MG63 (cell line): ENCODE measurements around the gene KLRK1. TPM values are rescaled to one million over a fixed set of nuclear protein-coding genes. Genes with fewer than 3 reads are reported as not detected.
"Not testable (repeated sequence)": the region's sequence is repeated elsewhere in the genome, so short reads cannot be mapped to it uniquely, and the experiment has no call there.

Source experiments
- DNase-seq: peaks from one replicate; pipeline ENCODE4 v3.0.0-alpha.2; 2020
- H3K27me3 ChIP-seq: fragments of 250-450 bp; sonication (Bioruptor Pico); 2 replicates; pipeline ENCODE4 v1.5.1; 2020; ENCODE audit warnings: mild to moderate bottlenecking, moderate library complexity
- H3K36me3 ChIP-seq: fragments of 250-450 bp; sonication (Bioruptor Pico); 2 replicates; pipeline ENCODE4 v1.5.1; 2020; ENCODE audit warnings: mild to moderate bottlenecking, moderate library complexity
- H3K4me3 ChIP-seq: fragments of 250-450 bp; sonication (Bioruptor Pico); 2 replicates; pipeline ENCODE4 v1.5.1; 2020; ENCODE audit warnings: mild to moderate bottlenecking, moderate library complexity
- H3K9me3 ChIP-seq: fragments of 250-450 bp; sonication (Bioruptor Pico); 2 replicates; pipeline ENCODE4 v1.5.1; 2020; ENCODE audit warnings: mild to moderate bottlenecking, moderate library complexity
- total RNA-seq: library from RNA; depleted of rRNA; stranded (reverse); fragments of >200 nt; shearing (Covaris generic); gene quantifications from 2 replicates; pipeline ENCODE4 v1.2.3, GENCODE V29; 2014; ENCODE audit warnings: low replicate concordance; rRNA removed

KLRK1 gene
- not detected in 2 replicates for total RNA-seq

DNA sequence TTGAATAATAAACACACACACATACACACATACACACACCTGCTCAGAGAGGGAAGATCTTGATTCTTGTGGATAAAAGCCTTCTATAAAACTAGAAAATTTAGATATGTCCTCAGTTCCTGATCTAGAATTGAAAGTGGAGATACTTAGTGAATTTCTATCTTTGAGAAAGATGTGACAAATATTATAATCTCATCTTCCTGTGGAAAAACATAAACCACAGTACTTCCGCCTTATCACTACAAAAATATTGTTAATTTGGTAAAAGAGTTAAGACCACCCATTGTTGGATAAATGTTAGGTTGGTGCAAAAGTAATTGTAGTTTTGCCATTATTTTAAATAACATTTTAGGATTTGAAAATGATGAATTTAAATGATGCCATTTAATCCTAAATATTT is at the start of gene KLRK1:
KLRK1 (minus strand) TSS at position 138 of the 400 bp plus-strand sequence. CDS start 1,231 bp downstream, outside the sequence.
- Histone ChIP-seq H3K27me3 (no peaks in the 10 kb centered on the region), H3K36me3 (no peaks in the 10 kb centered on the region), H3K9me3 (no peaks in the 10 kb centered on the region), H3K4me3 (no peak within 1 kb of the TSS)
- no peak for DNase-seq

DNA sequence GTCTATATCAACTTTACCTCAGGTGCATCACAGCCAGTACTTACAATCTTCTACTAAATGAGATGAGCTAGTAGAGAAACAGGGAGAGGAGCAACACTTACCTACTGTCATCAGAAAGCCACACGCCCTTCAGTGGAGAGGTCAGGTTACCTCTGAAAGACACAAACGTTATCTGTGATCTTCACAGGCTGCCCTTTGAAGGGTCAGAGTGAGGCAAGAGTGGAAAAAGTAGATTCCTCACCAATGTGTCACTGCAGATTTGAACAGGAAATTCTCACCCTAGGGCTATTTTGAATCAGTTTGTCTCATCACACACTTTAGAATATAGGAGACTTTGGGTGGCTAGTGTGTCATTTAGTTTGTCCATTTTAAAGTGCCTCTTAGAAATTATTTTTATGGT is 47.8 kb upstream of the KLRK1 start:
- not testable (repeated sequence) for H3K9me3 ChIP-seq, H3K27me3 ChIP-seq, H3K36me3 ChIP-seq, DNase-seq, H3K4me3 ChIP-seq

DNA sequence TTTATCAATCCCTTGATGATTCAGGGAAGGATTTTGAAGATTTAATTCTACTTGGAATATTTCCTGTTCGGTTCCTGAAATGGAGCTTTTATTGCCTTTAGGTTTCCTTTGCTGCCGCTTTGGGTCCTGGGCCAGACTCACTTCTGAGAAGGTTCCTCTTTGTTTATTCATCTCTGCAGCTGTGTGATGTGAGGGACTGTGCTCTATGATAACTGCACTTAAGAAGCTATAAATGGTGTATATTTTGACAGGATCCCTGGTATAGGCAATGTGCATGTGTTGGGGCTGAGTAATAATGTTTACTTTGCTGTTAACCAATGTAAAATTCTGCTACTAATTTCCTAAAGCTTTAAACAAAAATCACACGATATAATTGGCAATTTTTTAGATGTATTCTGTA is 46.0 kb upstream of the KLRK1 start, which contains the start of gene KLRC2:
KLRC2 (minus strand) TSS at position 195 of the 400 bp plus-strand sequence; CDS start at position 171, 24 bp downstream.
- not testable (repeated sequence) for H3K36me3 ChIP-seq, H3K4me3 ChIP-seq, H3K9me3 ChIP-seq, H3K27me3 ChIP-seq
- peak; percentile 76 for DNase-seq

DNA sequence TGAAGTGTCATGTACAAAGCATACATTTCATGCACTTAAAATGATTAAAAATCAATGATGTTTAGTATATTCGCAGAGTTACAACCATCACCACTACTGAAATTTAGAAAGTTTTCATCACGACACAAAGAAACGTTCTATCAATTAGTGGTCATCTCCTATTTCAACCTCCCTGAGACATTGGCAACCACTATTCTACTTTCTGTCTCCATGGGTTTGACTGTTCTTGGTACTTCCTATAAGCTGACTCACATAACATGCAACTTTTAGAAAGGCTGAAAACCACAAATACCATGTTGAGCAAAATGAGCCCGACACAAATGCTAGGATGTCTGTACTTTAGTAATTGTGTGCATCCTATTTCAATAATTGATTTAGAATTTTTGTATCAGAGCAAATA is 40.8 kb upstream of the KLRK1 start:
- not testable (repeated sequence) for H3K27me3 ChIP-seq, DNase-seq, H3K36me3 ChIP-seq

DNA sequence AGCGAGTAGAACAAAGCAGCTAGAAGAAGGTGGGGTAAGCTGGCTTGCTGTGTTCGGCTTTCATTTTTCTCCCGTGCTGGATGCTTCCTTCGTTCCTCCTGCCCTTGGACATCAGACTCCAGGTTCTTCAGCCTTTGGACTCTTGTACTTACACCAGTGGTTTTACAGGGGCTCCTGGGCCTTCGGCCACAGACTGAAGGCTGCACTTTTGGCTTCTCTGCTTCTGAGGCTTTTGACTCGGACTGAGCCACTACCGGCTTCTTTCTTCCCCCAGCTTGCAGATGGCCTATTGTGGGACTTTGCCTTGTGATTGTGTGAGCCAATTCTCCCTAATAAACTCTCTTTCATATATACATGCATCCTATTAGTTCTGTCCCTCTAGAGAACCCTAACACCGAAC is 36.1 kb upstream of the KLRK1 start:
- H3K36me3 ChIP-seq, H3K9me3 ChIP-seq, H3K4me3 ChIP-seq, H3K27me3 ChIP-seq, DNase-seq: not testable (repeated sequence)

More for the DNA sequence above, 40.8 kb upstream of the KLRK1 start:
- H3K9me3 ChIP-seq, H3K4me3 ChIP-seq: not testable (repeated sequence)

DNA sequence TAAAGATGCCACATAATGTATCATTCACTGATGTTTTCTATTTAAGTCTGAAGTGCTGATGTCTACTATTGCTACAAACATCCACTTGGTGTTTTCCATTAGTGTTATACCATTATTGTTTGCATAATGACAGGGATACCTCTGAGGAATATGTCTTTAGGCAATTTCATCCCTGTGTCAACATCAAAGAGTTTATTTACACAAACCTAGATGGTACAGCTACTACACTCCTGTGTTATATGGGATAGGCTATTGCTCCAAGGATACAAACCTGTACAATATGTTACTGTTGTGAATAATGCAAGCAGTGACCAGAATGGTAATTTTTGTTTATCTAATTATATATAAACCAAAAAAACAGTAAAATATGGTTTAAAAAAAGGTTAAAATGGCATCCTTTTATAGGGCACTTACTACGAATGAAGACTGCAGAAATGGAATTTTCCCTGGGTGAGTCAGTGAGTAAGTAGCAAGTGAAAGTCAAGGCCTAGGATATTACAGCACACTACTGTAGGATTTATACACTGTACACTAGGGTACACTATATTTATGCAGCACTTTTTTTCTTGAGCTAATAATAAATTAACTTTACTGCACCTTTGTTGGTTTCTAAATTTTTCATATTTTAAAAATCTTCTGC is 34.5 kb upstream of the KLRK1 start:
- H3K36me3 ChIP-seq, H3K4me3 ChIP-seq, H3K9me3 ChIP-seq, DNase-seq, H3K27me3 ChIP-seq: not testable (repeated sequence)

DNA sequence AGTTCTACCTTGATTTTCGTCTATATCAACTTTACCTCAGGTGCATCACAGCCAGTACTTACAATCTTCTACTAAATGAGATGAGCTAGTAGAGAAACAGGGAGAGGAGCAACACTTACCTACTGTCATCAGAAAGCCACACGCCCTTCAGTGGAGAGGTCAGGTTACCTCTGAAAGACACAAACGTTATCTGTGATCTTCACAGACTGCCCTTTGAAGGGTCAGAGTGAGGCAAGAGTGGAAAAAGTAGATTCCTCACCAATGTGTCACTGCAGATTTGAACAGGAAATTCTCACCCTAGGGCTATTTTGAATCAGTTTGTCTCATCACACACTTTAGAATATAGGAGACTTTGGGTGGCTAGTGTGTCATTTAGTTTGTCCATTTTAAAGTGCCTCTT is 32.3 kb upstream of the KLRK1 start:
- not testable (repeated sequence) for H3K9me3 ChIP-seq, H3K27me3 ChIP-seq, H3K4me3 ChIP-seq, H3K36me3 ChIP-seq, DNase-seq

DNA sequence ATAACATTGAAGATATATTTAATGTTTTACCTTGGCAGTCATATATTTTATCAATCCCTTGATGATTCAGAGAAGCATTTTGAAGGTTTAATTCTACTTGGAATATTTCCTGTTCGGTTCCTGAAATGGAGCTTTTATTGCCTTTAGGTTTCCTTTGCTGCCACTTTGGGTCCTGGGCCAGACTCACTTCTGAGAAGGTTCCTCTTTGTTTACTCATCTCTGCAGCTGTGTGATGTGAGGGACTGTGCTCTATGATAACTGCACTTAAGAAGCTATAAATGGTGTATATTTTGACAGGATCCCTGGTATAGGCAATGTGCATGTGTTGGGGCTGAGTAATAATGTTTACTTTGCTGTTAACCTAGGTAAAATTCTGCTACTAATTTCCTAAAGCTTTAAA is 30.5 kb upstream of the KLRK1 start, which contains the start of gene KLRC3:
KLRC3 (minus strand) TSS at position 262 of the 400 bp plus-strand sequence; CDS start at position 217, 45 bp downstream.
- not testable (repeated sequence) for H3K9me3 ChIP-seq, H3K36me3 ChIP-seq, H3K27me3 ChIP-seq, H3K4me3 ChIP-seq, DNase-seq

DNA sequence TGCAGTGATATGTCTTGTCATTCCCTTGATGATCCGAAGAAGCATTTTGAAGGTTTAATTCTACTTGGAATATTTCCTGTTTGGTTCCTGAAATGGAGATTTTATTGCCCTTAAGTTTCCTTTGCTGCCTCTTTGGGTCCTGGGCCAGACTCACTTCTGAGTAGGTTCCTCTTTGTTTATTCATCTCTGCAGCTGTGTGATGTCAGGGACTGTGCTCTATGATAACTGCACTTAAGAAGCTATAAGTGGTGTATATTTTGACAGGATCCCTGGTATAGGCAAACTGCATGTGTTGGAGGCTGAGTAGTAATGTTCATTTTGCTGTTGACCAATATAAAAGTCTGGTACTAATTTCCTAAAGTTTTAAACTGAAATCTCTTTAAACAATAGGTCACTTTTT is 19.6 kb upstream of the KLRK1 start, which contains the start of gene KLRC4:
KLRC4 (minus strand) TSS at position 366 of the 400 bp plus-strand sequence; CDS start at position 184, 182 bp downstream.
- DNase-seq, result no peak
- H3K36me3 ChIP-seq, result no peaks in the 10 kb centered on the region
- H3K9me3 ChIP-seq, result no peaks in the 10 kb centered on the region
- no peaks in the 10 kb centered on the region for H3K27me3 ChIP-seq
- no peak within 1 kb of the TSS for H3K4me3 ChIP-seq

DNA sequence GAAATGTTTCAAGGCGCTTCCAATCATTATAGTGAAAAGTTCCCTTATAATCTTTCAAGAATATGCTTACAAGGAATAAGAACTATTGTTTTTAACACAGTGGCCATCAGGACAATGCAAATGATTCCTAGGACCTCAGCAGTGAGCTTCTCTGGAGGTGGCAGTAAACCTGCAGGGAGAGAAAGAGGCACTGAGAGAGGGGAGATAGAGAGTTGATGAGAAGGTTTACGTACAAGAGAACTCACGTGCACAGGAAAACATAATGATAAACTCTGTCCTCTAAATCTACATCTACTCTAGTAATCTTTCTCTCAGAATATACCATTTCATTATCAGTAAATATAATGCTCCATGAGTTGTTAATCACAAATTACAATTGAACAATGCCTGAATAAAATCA is 19.0 kb upstream of the KLRK1 start:
- no peak for DNase-seq
- no peaks in the 10 kb centered on the region for H3K36me3 ChIP-seq
- H3K4me3 ChIP-seq, result no peak overlapping the region
- no peaks in the 10 kb centered on the region for H3K9me3 ChIP-seq
- H3K27me3 ChIP-seq, result no peaks in the 10 kb centered on the region

DNA sequence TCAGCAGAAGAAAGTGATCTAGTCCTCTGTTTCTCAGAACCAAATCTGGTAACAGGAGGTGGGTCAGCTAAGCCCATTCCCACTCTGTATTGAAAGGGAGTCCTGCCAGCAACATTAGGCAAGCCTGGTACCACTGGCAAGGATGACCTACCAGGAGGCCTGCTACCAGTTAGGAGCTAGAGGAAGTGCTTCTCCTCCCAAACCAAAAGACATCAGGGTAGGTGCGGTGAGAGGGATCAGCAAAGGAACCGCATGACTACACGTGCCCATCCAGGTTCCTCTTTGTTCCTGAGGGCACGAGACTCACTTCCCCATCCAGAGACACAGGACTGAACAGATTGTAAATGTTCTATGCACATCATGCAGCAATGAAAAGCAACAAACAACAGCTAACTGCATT is 16.9 kb upstream of the KLRK1 start:
- no peak overlapping the region for H3K4me3 ChIP-seq
- no peaks in the 10 kb centered on the region for H3K36me3 ChIP-seq
- no peaks in the 10 kb centered on the region for H3K9me3 ChIP-seq
- DNase-seq, result no peak
- no peaks in the 10 kb centered on the region for H3K27me3 ChIP-seq

DNA sequence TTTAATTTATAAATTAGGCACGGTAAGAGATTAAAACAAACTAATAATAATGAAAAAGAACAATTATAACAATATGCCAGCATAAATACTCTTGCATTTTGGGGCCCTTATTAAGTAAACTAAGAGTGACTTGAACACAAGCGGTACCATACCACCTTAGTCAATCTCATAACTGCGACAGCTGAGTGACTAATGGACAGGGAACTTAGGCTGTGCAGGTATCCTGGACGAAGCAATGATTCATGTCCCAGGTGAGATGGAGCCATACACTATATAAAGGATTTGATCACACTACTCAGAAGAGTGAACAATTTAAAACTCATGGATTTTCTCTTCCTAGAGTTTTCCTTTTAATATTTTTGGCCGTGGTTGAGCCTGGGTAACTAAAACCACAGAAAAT is 15.5 kb upstream of the KLRK1 start:
- no peak for DNase-seq
- Histone ChIP-seq H3K27me3 (no peaks in the 10 kb centered on the region), H3K36me3 (no peaks in the 10 kb centered on the region), H3K4me3 (no peak overlapping the region), H3K9me3 (no peaks in the 10 kb centered on the region)

DNA sequence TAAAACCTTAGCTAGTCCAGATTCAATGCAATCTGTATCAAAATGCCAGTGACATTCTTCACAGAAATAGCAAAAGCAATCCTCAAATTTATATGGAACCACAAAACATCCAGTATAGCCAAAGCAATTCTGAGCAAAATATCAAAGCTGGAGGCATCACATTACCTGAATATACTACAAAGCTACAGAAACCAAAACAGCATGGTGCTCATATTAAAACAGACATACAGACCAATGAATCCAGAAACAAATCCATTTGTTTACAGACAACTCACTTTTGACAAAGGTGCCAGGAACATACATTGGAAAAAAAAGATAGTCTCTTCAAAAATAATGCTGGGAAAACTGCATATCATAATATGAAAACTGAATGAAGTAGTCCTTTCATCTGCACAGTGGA is 15.0 kb upstream of the KLRK1 start:
- no peak for DNase-seq
- no peaks in the 10 kb centered on the region for H3K9me3 ChIP-seq
- H3K36me3 ChIP-seq, result no peaks in the 10 kb centered on the region
- no peak overlapping the region for H3K4me3 ChIP-seq
- no peaks in the 10 kb centered on the region for H3K27me3 ChIP-seq

DNA sequence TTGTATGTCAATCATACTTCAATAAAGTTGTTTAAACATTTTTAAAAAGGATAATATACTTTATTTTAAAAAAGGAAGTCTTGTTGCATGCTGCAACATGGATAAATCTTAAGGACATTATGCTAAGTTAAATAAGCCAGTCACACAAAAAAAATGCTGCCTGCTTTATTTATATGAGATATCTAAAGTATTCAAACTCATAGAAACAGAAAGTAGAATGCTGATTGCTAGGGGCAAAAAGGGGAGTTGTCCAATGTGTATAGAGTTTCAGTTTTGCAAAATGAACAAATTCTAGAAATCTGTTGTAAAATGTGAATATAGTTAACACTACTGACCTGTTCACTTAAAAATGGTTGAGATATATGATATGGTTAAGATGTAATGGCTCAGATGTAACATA is 11.0 kb upstream of the KLRK1 start:
- Histone ChIP-seq H3K27me3 (no peaks in the 10 kb centered on the region), H3K36me3 (no peaks in the 10 kb centered on the region), H3K4me3 (no peak overlapping the region), H3K9me3 (no peaks in the 10 kb centered on the region)
- DNase-seq, result no peak

DNA sequence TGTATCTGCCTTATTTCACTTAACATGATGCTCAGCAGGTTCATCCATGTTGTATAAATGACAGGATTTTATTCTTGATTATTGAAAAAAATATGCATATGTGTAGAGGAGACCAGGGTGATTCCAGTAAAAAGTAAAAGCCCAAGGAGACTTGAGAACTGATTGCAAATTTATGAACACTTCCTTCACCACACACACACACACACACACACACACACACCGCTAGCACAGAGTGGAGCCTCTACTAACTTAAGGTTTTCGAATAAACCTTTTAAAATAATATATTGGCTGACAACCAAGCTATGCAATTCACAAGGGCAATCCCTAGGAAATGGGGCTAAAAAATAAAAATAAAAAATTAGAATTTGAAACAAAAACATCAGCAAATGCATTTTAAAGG is 8.3 kb upstream of the KLRK1 start:
- Histone ChIP-seq H3K9me3 (no peaks in the 10 kb centered on the region), H3K27me3 (no peaks in the 10 kb centered on the region), H3K4me3 (no peak overlapping the region), H3K36me3 (no peaks in the 10 kb centered on the region)
- DNase-seq, result no peak

DNA sequence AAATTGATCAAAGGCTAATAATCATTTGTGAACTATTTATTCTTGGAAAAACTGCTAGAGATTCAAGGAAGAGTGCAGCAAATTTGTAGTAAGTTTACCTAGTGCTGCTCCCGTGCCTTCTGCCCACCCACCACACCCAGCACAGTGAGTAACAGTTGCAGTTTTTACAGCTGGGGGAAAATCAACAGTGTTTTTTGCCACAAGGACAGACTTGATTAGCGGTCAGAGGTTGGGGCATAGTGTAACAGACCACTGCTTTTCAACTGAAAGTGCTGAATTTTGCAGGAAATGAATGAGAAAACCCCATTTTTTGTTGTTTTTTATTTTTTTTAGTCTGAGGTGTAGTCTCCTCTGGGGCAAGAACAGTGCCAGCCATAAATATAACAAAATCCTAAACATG is 7.5 kb upstream of the KLRK1 start:
- no peaks in the 10 kb centered on the region for H3K36me3 ChIP-seq
- no peak overlapping the region for H3K4me3 ChIP-seq
- no peaks in the 10 kb centered on the region for H3K9me3 ChIP-seq
- no peaks in the 10 kb centered on the region for H3K27me3 ChIP-seq
- no peak for DNase-seq

DNA sequence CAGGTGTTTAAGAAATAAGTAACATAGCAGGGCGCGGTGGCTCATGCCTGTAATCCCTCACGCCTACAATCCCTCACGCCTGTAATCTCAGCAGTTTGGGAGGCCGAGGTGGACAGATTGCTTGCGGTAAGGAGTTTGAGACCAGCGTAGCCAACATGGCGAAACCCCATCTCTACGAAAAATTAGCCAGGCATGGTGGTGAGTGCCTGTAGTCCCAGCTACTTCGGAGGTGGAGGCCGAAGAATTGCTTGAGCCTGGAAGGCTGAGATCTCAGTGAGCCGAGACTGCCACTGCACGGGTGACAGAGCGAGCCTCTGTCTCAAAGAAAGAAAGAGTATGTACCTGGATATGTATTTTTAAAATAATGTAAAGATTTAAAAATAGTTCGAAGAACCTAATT is 6.3 kb upstream of the KLRK1 start:
- not testable (repeated sequence) for H3K4me3 ChIP-seq, DNase-seq, H3K36me3 ChIP-seq, H3K27me3 ChIP-seq, H3K9me3 ChIP-seq

DNA sequence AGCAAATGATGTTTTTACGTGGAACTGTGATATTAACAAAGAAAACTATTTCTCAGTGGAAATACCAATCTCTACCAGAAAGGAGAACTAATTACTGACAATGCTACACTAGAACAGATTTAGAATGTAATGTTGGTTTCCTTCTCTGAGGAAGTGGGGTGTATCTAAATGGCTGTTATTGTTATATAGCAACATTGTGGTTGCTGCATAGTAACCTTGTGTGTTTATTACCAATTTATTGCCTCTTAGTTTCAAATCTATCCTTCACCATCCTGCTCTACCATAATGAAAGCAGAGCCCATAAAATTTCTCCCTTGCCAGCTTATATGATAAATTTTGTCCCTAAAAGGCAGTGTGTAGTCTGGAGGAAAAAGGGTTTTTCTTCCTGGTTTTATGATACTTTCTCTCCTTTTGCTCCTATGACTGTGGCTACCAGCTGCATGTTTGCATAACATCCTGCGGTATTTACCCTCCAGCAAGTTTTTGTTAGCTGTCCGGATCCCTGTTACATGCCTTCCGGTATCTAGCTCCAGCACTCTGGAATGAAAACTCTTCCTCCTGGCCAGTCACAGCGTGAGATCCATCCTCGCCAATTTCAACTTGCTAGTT is 5.7 kb upstream of the KLRK1 start:
- Histone ChIP-seq H3K36me3 (no peaks in the 10 kb centered on the region), H3K4me3 (no peak overlapping the region), H3K9me3 (no peaks in the 10 kb centered on the region)

More for the DNA sequence above, 5.7 kb upstream of the KLRK1 start:
- H3K27me3 ChIP-seq, result no peaks in the 10 kb centered on the region
- DNase-seq, result peak; percentile 82
